DOHH2 (cell line): ENCODE data around the gene SLC8A3.

Experiments
- H3F3A ChIP-seq: fragments of 200-600 bp; sonication (generic), shearing (Covaris generic); 2 replicates; pipeline ENCODE4 v1.6.0; 2016; ENCODE audit warnings: antibody characterized with exemption, mild to moderate bottlenecking; ENCODE audit not compliant: control insufficient read depth, insufficient read depth
- H3K27ac ChIP-seq: fragments of 200-600 bp; sonication (generic); 2 replicates; pipeline ENCODE4 v1.5.1; 2014; ENCODE audit warnings: low read depth, mild to moderate bottlenecking, low read length, moderate library complexity
- H3K27me3 ChIP-seq: fragments of 200-600 bp; sonication (generic); 2 replicates; pipeline ENCODE4 v1.6.1; 2014; ENCODE audit warnings: mild to moderate bottlenecking, low read length, mixed read lengths; ENCODE audit not compliant: control insufficient read depth
- H3K36me3 ChIP-seq: fragments of 200-600 bp; sonication (generic); 2 replicates; pipeline ENCODE4 v1.6.1; 2014; ENCODE audit warnings: mild to moderate bottlenecking, low read length, moderate library complexity, mixed read lengths; ENCODE audit not compliant: control insufficient read depth
- H3K4me1 ChIP-seq: fragments of 200-600 bp; sonication (generic); 2 replicates; pipeline ENCODE4 v1.6.1; 2014; ENCODE audit warnings: mild to moderate bottlenecking, low read length, mixed read lengths; ENCODE audit not compliant: control insufficient read depth
- H3K4me2 ChIP-seq: fragments of 200-600 bp; sonication (generic); 2 replicates; pipeline ENCODE4 v1.6.0; 2014; ENCODE audit warnings: mild to moderate bottlenecking, low read length, moderate library complexity
- H3K4me3 ChIP-seq: fragments of 200-600 bp; sonication (generic); 2 replicates; pipeline ENCODE4 v1.5.1; 2014; ENCODE audit warnings: mild to moderate bottlenecking, low read length, mixed read lengths
- H3K79me2 ChIP-seq: fragments of 200-600 bp; sonication (generic); 2 replicates; pipeline ENCODE4 v1.6.1; 2014; ENCODE audit warnings: mild to moderate bottlenecking, low read length, mixed read lengths; ENCODE audit not compliant: control insufficient read depth
- H3K9me2 ChIP-seq: fragments of 200-600 bp; sonication (generic); replicated peaks from 2 replicates; pipeline ENCODE4 v1.6.1; 2014; ENCODE audit warnings: mild to moderate bottlenecking, low read length, mixed read lengths; ENCODE audit not compliant: control insufficient read depth
- H3K9me3 ChIP-seq: fragments of 200-600 bp; sonication (generic); 2 replicates; pipeline ENCODE4 v1.6.1; 2014; ENCODE audit warnings: antibody characterized with exemption, low read length, mixed read lengths; ENCODE audit not compliant: control insufficient read depth, insufficient read depth
- H4K20me1 ChIP-seq: fragments of 200-600 bp; sonication (generic); 2 replicates; pipeline ENCODE4 v1.6.0; 2014; ENCODE audit warnings: low read depth, mild to moderate bottlenecking, antibody characterized with exemption, low read length, moderate library complexity; ENCODE audit not compliant: control insufficient read depth, insufficient read depth
- CTCF ChIP-seq: fragments of 200-600 bp; sonication (generic); IDR thresholded peaks from one replicate; pipeline ENCODE4 v1.5.1; 2014; ENCODE audit warnings: antibody characterized with exemption, mild to moderate bottlenecking, low read depth, low read length; ENCODE audit not compliant: poor library complexity, severe bottlenecking
- EZH2phosphoT487 ChIP-seq: fragments of 200-600 bp; sonication (generic); IDR thresholded peaks from 2 replicates; pipeline ENCODE4 v1.6.1; 2017; ENCODE audit warnings: borderline replicate concordance, mild to moderate bottlenecking, antibody characterized with exemption, low read length, moderate library complexity, mixed read lengths

The SLC8A3 gene

GRCh38 chr14:70004791-70005190 lies 184.0 kb downstream of the SLC8A3 start:
- no peaks in the 10 kb centered on the region for H3K79me2 ChIP-seq
- H3K27me3 ChIP-seq: 0 out of 2 replicates have a peak, but pooled peaks cover 5% of the 10 kb centered on the region
- H3K4me3 ChIP-seq: no peak overlapping the region
- H3K36me3 ChIP-seq: no peaks in the 10 kb centered on the region
- TF ChIP-seq CTCF: no peak
- no peak for TF ChIP-seq EZH2phosphoT487
- no peaks in the 10 kb centered on the region for H3K9me3 ChIP-seq
- no peak overlapping the region for H3K27ac ChIP-seq
- no peaks in the 10 kb centered on the region for H3K9me2 ChIP-seq
- no peaks in the 10 kb centered on the region for H4K20me1 ChIP-seq
- H3K4me2 ChIP-seq: no peak overlapping the region
- H3F3A ChIP-seq: no peaks in the 10 kb centered on the region
- peaks cover 12% of the 10 kb centered on the region for H3K4me1 ChIP-seq

GRCh38 chr14:70002589-70003346 lies 186.0 kb downstream of the SLC8A3 start:
- Histone ChIP-seq H3K4me3 (no peak overlapping the region), H3K9me2 (no peaks in the 10 kb centered on the region), H3K4me1 (no peaks in the 10 kb centered on the region), H4K20me1 (no peaks in the 10 kb centered on the region), H3F3A (no peaks in the 10 kb centered on the region), H3K79me2 (no peaks in the 10 kb centered on the region), H3K27me3 (0 out of 2 replicates have a peak, but pooled peaks cover 8% of the 10 kb centered on the region), H3K36me3 (no peaks in the 10 kb centered on the region), H3K4me2 (no peak overlapping the region), H3K27ac (no peak overlapping the region), H3K9me3 (no peaks in the 10 kb centered on the region)
- no peak for TF ChIP-seq EZH2phosphoT487
- no peak for TF ChIP-seq CTCF

- TF ChIP-seq CTCF (no peak), EZH2phosphoT487 (no peak)
- Histone ChIP-seq H3K27me3 (peaks cover 16% of the 10 kb centered on the region), H3K79me2 (no peaks in the 10 kb centered on the region), H3K9me2 (no peaks in the 10 kb centered on the region), H3F3A (no peaks in the 10 kb centered on the region), H4K20me1 (no peaks in the 10 kb centered on the region), H3K4me2 (no peak overlapping the region), H3K4me1 (no peaks in the 10 kb centered on the region), H3K27ac (no peak overlapping the region), H3K9me3 (no peaks in the 10 kb centered on the region), H3K36me3 (no peaks in the 10 kb centered on the region), H3K4me3 (no peak overlapping the region)
Measured at GRCh38 chr14:70000601-70001000, 188.2 kb downstream of the SLC8A3 start.
